OCI-LY1 (cell line): ENCODE measurements around the gene IQCK.

Source experiments
- CTCF ChIP-seq: fragments of 200-600 bp; sonication (generic), shearing (Covaris generic); IDR thresholded peaks from 2 replicates; pipeline ENCODE4 v1.5.1; 2017; ENCODE audit warnings: mild to moderate bottlenecking, antibody characterized with exemption, low read length, moderate library complexity, mixed read lengths
- EZH2 ChIP-seq: fragments of 200-600 bp; sonication (generic), shearing (Covaris generic); IDR thresholded peaks from 2 replicates; pipeline ENCODE4 v1.8.0; 2017; ENCODE audit warnings: borderline replicate concordance, mixed run types, mild to moderate bottlenecking, antibody characterized with exemption, low read length, moderate library complexity, mixed read lengths

DNA sequence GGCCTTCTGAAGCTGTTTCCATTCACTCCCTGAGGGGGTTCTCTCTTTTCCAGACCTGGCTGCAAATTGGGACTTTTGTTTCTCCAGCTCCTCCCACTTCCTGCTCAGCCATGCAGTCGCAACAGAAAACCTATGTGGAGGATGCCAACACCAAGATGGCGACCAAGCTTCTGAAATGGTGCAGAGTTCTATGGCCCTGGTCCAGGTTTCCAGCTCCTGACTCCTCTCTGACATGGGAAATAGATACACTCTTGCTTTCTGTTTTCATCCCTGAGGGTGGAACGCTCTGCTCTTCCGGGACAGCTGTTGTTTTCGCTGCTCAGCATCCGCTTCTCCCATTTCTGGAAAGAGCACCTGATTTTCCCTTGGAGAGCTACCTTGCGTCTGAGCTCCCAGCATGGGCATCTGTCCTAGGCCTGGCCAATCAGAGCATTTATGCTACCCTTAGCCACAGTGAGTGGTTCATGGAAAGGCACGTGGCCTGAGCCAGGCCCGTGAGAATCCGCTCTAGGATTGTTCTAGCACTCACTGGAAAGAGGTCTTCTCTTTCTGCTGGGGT, 158.5 kb downstream of the IQCK start:
- TF ChIP-seq CTCF (no peak), EZH2 (no peak)
